Measurements from ENCODE around the gene PNMA8B. TPM values are rescaled to one million over a fixed set of nuclear protein-coding genes. Genes with fewer than 3 reads are reported as not detected.

The PNMA8B gene
- total RNA-seq, 1 experiment from 2014 or later, result 0.10 TPM

GRCh38 chr19:46480415-46480814 is 15.3 kb downstream of the PNMA8B start:
- Histone ChIP-seq H3K9me3 (ENCODE audit: control insufficient read depth in 1 of 2, insufficient read depth in 1 of 2, low read depth in 1 of 2, low read length in 2 of 2) (no peaks in the 10 kb centered on the region), H3K4me3 (replicated peaks in 1 of 2; ENCODE audit: low read depth in 1 of 2, low read length in 2 of 2) (no peak overlapping the region), H3K4me2 (ENCODE audit: low read length) (no peak overlapping the region), H3K9me2 (ENCODE audit: insufficient read depth) (no peaks in the 10 kb centered on the region), H3K27ac (ENCODE audit: low read depth, low read length) (no peak overlapping the region), H3K4me1 (ENCODE audit: control insufficient read depth in 1 of 2, insufficient read depth in 2 of 2, low read length in 2 of 2) (no peaks in the 10 kb centered on the region), H2AFZ (ENCODE audit: low read depth, low read length, poor library complexity, severe bottlenecking) (no peak overlapping the region), H3K9ac (ENCODE audit: low read length) (no peak overlapping the region), H3K27me3 (ENCODE audit: insufficient read depth, low read length) (no peaks in the 10 kb centered on the region; the same call in 1 of the 2 replicates), H4K20me1 (ENCODE audit: insufficient read depth) (no peaks in the 10 kb centered on the region), H3K79me2 (ENCODE audit: insufficient read depth, low read length) (no peaks in the 10 kb centered on the region), H3K36me3 (ENCODE audit: control insufficient read depth in 1 of 2, insufficient read depth in 2 of 2, low read length in 2 of 2) (no peaks in the 10 kb centered on the region)
- no TSS peak for BruUV-seq (replicated peaks)
- POLR2A ChIA-PET, result no interaction called here
- ATAC-seq (no peak), DNase-seq (ENCODE audit: low read depth, low spot score) (no peak)
- RAD21 ChIA-PET (ENCODE audit: low non-redundant PET in 1 of 2, low total read pairs in 2 of 2, uncharacterized antibody in 2 of 2, unreplicated experiment in 2 of 2), result no interaction called here
- CTCF ChIA-PET, result no interaction called here
- intact Hi-C loops (cut with micrococcal nuclease), result loop anchor here (10.0 kb wide), 1 partner anchor 396 kb away; no protein-coding TSS in a partner anchor
- no peak for TF ChIP-seq JUND (IDR thresholded peaks at IDR 0.05)
- TF ChIP-seq YY1 (IDR thresholded peaks at IDR 0.05; ENCODE audit: extremely low read depth, insufficient replicate concordance, low read depth, low read length), result no peak
- TF ChIP-seq CBX3 (IDR thresholded peaks at IDR 0.05; ENCODE audit: low read depth), result no peak
- TF ChIP-seq CTCF (IDR thresholded peaks at IDR 0.05 in 2 of 3, conservative IDR thresholded peaks at IDR 0.05 in 1 of 3; ENCODE audit: borderline replicate concordance in 1 of 3, insufficient read depth in 1 of 3, low read depth in 2 of 3, low read length in 2 of 3), result no peak
- TF ChIP-seq SP1 (IDR thresholded peaks at IDR 0.05; ENCODE audit: low read depth), result no peak

- Histone ChIP-seq H3K27ac (ENCODE audit: low read depth, low read length) (no peak overlapping the region), H2AFZ (ENCODE audit: low read depth, low read length, poor library complexity, severe bottlenecking) (no peak overlapping the region), H4K20me1 (ENCODE audit: insufficient read depth) (no peaks in the 10 kb centered on the region), H3K4me2 (ENCODE audit: low read length) (no peak overlapping the region), H3K9me3 (ENCODE audit: control insufficient read depth in 1 of 2, insufficient read depth in 1 of 2, low read depth in 1 of 2, low read length in 2 of 2) (no peaks in the 10 kb centered on the region), H3K36me3 (ENCODE audit: control insufficient read depth in 1 of 2, insufficient read depth in 2 of 2, low read length in 2 of 2) (no peaks in the 10 kb centered on the region), H3K9ac (ENCODE audit: low read length) (no peak overlapping the region), H3K27me3 (ENCODE audit: insufficient read depth, low read length) (no peaks in the 10 kb centered on the region; the same call in 1 of the 2 replicates), H3K4me3 (replicated peaks in 1 of 2; ENCODE audit: low read depth in 1 of 2, low read length in 2 of 2) (no peak overlapping the region), H3K9me2 (ENCODE audit: insufficient read depth) (no peaks in the 10 kb centered on the region), H3K79me2 (ENCODE audit: insufficient read depth, low read length) (no peaks in the 10 kb centered on the region), H3K4me1 (ENCODE audit: control insufficient read depth in 1 of 2, insufficient read depth in 2 of 2, low read length in 2 of 2) (no peaks in the 10 kb centered on the region)
- POLR2A ChIA-PET, result no interaction called here
- CTCF ChIA-PET, result no interaction called here
- BruUV-seq (replicated peaks), result no TSS peak
- RAD21 ChIA-PET (ENCODE audit: low non-redundant PET in 1 of 2, low total read pairs in 2 of 2, uncharacterized antibody in 2 of 2, unreplicated experiment in 2 of 2), result interaction anchor here in 1 of 2 experiments (0.6 kb wide), 1 partner anchor 27 kb away, joined by 4 read pairs; no protein-coding TSS in a partner anchor
- ATAC-seq, result no peak
- intact Hi-C loops (cut with micrococcal nuclease), result no loop called here
- no peak for DNase-seq (ENCODE audit: low read depth, low spot score)
- TF ChIP-seq EZH2phosphoT487 (IDR thresholded peaks at IDR 0.05; ENCODE audit: borderline replicate concordance) (no peak), ATF3 (IDR thresholded peaks at IDR 0.05) (no peak), CTCF (IDR thresholded peaks at IDR 0.05 in 2 of 3, conservative IDR thresholded peaks at IDR 0.05 in 1 of 3; ENCODE audit: borderline replicate concordance in 1 of 3, insufficient read depth in 1 of 3, low read depth in 2 of 3, low read length in 2 of 3) (no peak), ZBTB33 (IDR thresholded peaks at IDR 0.05; ENCODE audit: extremely low read depth, insufficient replicate concordance, low read length) (no peak), MAX (IDR thresholded peaks at IDR 0.05) (no peak), FOSL1 (IDR thresholded peaks at IDR 0.05; ENCODE audit: low read depth) (no peak), TCF7L2 (IDR thresholded peaks at IDR 0.05; ENCODE audit: borderline replicate concordance, extremely low read depth, insufficient read depth, insufficient read length) (no peak)
These were observed 17.2 kb downstream of the PNMA8B start for GRCh38 chr19:46478356-46478986.
